PC-9 (cell line): ENCODE results near the gene C1orf21. TPM values are rescaled to one million over a fixed set of nuclear protein-coding genes. Genes with fewer than 3 reads are reported as not detected.

ENCODE experiments used
- BruUV-seq: library from RNA; stranded (reverse); fragments of 400-500 nt; replicated peaks from 2 replicates; lab custom pipeline; 2021; lab: Mats Ljungman, UMichigan
- CTCF ChIA-PET: fragments of 300-600 bp; sonication (Branson Sonifier 250); formaldehyde crosslinking; loops from one replicate; lab custom pipeline; 2022; ENCODE audit warnings: antibody characterized with exemption; lab: Charles Lee
- POLR2A ChIA-PET: fragments of 300-600 bp; sonication (Branson Sonifier 250); formaldehyde crosslinking; loops from one replicate; lab custom pipeline; 2022; ENCODE audit warnings: antibody characterized with exemption; ENCODE audit not compliant: unreplicated experiment; lab: Charles Lee
- DNase-seq, 2 experiments: peaks; one replicate each; pipeline versions ENCODE4 v3.0.0 to v3.0.0-alpha.2; 2015 to 2022; ENCODE audit warnings: mixed read lengths in 1 of 2
- H2AFZ ChIP-seq: fragments of 200-600 bp; sonication (generic); 2 replicates; pipeline ENCODE4 v1.8.1; 2017; ENCODE audit warnings: antibody characterized with exemption
- H3F3A ChIP-seq: fragments of 200-600 bp; sonication (generic); 2 replicates; pipeline ENCODE4 v1.8.1; 2017; ENCODE audit warnings: antibody characterized with exemption, mild to moderate bottlenecking, low read depth; ENCODE audit not compliant: insufficient read depth
- H3K27ac ChIP-seq: fragments of 200-600 bp; sonication (generic); 2 replicates; pipeline ENCODE4 v1.6.1; 2016; ENCODE audit warnings: mixed run types
- H3K27me3 ChIP-seq: fragments of 200-600 bp; sonication (generic); 2 replicates; pipeline ENCODE4 v1.6.1; 2016; ENCODE audit warnings: low read depth, mixed run types; ENCODE audit not compliant: insufficient read depth
- H3K36me3 ChIP-seq: fragments of 200-600 bp; sonication (generic); 2 replicates; pipeline ENCODE4 v1.6.1; 2016; ENCODE audit warnings: low read depth, mixed run types
- H3K4me1 ChIP-seq: fragments of 200-600 bp; sonication (generic); replicated peaks from 2 replicates; pipeline ENCODE4 v1.6.1; 2016; ENCODE audit warnings: mixed run types; ENCODE audit not compliant: insufficient read depth
- H3K4me2 ChIP-seq: fragments of 200-600 bp; sonication (generic); 2 replicates; pipeline ENCODE4 v1.6.1; 2017; ENCODE audit warnings: mixed run types
- H3K4me3 ChIP-seq: fragments of 200-600 bp; sonication (generic); 2 replicates; pipeline ENCODE4 v1.6.1; 2016; ENCODE audit warnings: mixed run types
- H3K79me2 ChIP-seq: fragments of 200-600 bp; sonication (generic); 2 replicates; pipeline ENCODE4 v1.6.1; 2017; ENCODE audit warnings: low read depth, mixed run types
- H3K9me2 ChIP-seq: fragments of 200-600 bp; sonication (generic); 2 replicates; pipeline ENCODE4 v1.8.1; 2017; ENCODE audit warnings: mild to moderate bottlenecking; ENCODE audit not compliant: insufficient read depth
- H3K9me3 ChIP-seq: fragments of 200-600 bp; sonication (generic); 2 replicates; pipeline ENCODE4 v1.8.1; 2016; ENCODE audit warnings: low read depth; ENCODE audit not compliant: insufficient read depth
- H4K20me1 ChIP-seq: fragments of 200-600 bp; sonication (generic); 2 replicates; pipeline ENCODE4 v1.8.1; 2017; ENCODE audit not compliant: insufficient read depth
- EZH2 ChIP-seq: fragments of 200-600 bp; sonication (generic); IDR thresholded peaks from 2 replicates; pipeline ENCODE4 v1.8.0; 2017; ENCODE audit warnings: antibody characterized with exemption, low read depth
- intact Hi-C: fragments of 100-400 bp; cut with micrococcal nuclease; formaldehyde crosslinking; loops from one replicate; pipeline ENCODE4 v1.10.0; 2022; ENCODE audit not compliant: unreplicated experiment
- total RNA-seq: library from RNA; stranded (reverse); gene quantifications from 2 replicates; pipeline ENCODE4 v1.2.3, GENCODE V29; 2021
- TF ChIP-seq, protein P1 (sequence below): fragments of 200-600 bp; sonication (generic); conservative IDR thresholded peaks from 2 replicates; pipeline ENCODE4 v1.6.1; 2017; ENCODE audit warnings: mixed run types, antibody characterized with exemption, mild to moderate bottlenecking, moderate library complexity

C1orf21 gene
- total RNA-seq, 1 experiment from 2014 or later = 13.8 TPM

DNA sequence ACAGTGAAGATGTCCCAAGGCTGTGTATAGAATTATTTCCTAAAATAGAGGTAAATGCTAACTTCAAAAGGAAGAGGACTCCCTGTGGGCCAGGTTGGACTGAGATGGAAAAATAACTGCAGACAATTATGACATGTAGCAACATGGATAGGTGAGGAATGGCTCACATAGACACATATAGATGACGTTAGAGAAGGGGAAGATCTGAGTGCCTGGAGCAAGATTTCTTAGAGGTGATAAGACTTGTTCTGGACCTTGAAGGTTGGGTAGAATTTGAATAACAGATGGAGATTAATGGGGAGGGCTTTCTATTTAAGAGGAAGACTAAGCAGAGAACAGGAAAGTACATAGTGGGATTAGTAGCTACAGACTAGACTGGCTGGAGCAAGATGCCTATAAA is 76.9 kb downstream of the C1orf21 start:
- no peaks in the 10 kb centered on the region for H3K79me2 ChIP-seq
- no peaks in the 10 kb centered on the region for H3K27me3 ChIP-seq
- no peak overlapping the region for H3K4me3 ChIP-seq
- H3K4me2 ChIP-seq = no peak overlapping the region
- H3K27ac ChIP-seq = no peak overlapping the region
- no peak for DNase-seq
- no peak overlapping the region for H2AFZ ChIP-seq
- H4K20me1 ChIP-seq = no peaks in the 10 kb centered on the region
- POLR2A ChIA-PET = no interaction called here
- CTCF ChIA-PET = no interaction called here
- TF ChIP-seq, protein P1, sequence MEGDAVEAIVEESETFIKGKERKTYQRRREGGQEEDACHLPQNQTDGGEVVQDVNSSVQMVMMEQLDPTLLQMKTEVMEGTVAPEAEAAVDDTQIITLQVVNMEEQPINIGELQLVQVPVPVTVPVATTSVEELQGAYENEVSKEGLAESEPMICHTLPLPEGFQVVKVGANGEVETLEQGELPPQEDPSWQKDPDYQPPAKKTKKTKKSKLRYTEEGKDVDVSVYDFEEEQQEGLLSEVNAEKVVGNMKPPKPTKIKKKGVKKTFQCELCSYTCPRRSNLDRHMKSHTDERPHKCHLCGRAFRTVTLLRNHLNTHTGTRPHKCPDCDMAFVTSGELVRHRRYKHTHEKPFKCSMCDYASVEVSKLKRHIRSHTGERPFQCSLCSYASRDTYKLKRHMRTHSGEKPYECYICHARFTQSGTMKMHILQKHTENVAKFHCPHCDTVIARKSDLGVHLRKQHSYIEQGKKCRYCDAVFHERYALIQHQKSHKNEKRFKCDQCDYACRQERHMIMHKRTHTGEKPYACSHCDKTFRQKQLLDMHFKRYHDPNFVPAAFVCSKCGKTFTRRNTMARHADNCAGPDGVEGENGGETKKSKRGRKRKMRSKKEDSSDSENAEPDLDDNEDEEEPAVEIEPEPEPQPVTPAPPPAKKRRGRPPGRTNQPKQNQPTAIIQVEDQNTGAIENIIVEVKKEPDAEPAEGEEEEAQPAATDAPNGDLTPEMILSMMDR = no peak
- no peak for TF ChIP-seq EZH2
- intact Hi-C loops = no loop called here
- H3F3A ChIP-seq = no peaks in the 10 kb centered on the region
- BruUV-seq = no TSS peak
- no peaks in the 10 kb centered on the region for H3K36me3 ChIP-seq
- H3K9me2 ChIP-seq = 0 out of 2 replicates have a peak, but pooled peaks cover 4% of the 10 kb centered on the region
- no peaks in the 10 kb centered on the region for H3K9me3 ChIP-seq
- H3K4me1 ChIP-seq = no peaks in the 10 kb centered on the region

DNA sequence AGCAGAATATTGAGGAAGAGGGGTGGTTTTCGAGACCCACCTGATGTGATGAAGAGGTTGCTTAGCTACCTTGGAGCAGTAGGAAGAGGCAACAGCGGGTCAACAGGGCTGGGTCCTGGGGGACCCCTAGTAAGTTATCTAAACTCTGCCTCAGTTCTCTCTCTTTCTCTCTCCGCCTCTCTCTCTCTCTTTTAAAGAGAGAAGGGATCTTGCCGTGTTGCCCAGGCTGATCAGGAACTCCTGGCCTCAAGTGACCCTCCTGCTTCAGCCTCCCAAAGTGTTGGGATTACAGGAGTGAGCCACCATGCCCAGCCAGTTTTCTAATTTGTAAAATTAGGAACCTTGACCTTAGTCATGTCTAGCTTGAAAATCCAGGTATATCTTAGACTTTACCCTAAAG is 77.9 kb downstream of the C1orf21 start:
- H2AFZ ChIP-seq = no peak overlapping the region
- CTCF ChIA-PET = no interaction called here

DNA sequence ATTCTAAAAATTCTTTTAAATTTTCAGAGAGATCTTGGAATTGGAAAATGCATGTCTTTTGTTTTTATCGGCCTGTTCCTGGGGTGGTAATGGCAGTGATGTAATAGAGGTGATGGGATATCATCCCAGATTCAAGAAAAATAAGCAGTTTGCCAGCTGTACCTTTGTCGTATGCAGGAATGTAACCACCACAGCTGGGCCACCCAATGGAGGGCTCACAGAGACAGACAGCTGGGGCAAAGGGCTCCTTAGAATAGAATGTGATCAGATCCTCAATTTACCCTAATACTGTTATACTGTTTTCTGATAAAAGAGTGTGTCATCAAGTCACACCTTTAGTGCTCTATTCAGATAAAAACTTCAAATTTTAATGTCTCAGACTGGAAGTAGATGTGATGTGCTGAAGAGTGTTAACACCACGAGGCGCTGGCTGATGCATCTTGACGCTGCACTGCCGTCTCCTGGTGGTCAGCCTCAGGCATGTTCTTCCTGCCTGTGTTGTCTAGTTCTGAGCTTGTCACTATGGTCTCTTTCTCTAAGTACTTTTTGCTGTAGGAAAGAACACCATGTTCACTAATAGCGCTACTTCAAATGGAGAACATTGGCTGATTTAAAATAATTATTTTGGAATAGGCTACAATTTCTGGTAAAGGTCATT is 78.8 kb downstream of the C1orf21 start:
- 0 out of 2 replicates have a peak, but pooled peaks cover 4% of the 10 kb centered on the region for H3K9me2 ChIP-seq
- H3K4me2 ChIP-seq = no peak overlapping the region
- no peaks in the 10 kb centered on the region for H3K4me1 ChIP-seq
- no peaks in the 10 kb centered on the region for H4K20me1 ChIP-seq
- no peak overlapping the region for H3K4me3 ChIP-seq
- ChIA-PET CTCF (no interaction called here), POLR2A (no interaction called here)
- no peaks in the 10 kb centered on the region for H3K36me3 ChIP-seq
- H3K27me3 ChIP-seq = no peaks in the 10 kb centered on the region
- no peaks in the 10 kb centered on the region for H3K9me3 ChIP-seq
- BruUV-seq = no TSS peak
- H3K27ac ChIP-seq = no peak overlapping the region
- intact Hi-C loops = no loop called here
- no peak overlapping the region for H2AFZ ChIP-seq
- H3F3A ChIP-seq = no peaks in the 10 kb centered on the region
- no peak for DNase-seq
- no peaks in the 10 kb centered on the region for H3K79me2 ChIP-seq
- TF ChIP-seq, protein P1 = no peak
- TF ChIP-seq EZH2 = no peak

More for the DNA sequence above, 77.9 kb downstream of the C1orf21 start:
- Histone ChIP-seq H3K36me3 (no peaks in the 10 kb centered on the region), H3F3A (no peaks in the 10 kb centered on the region), H3K27ac (no peak overlapping the region), H4K20me1 (no peaks in the 10 kb centered on the region), H3K4me3 (no peak overlapping the region), H3K79me2 (no peaks in the 10 kb centered on the region), H3K4me1 (no peaks in the 10 kb centered on the region), H3K9me3 (no peaks in the 10 kb centered on the region), H3K27me3 (no peaks in the 10 kb centered on the region), H3K4me2 (no peak overlapping the region), H3K9me2 (0 out of 2 replicates have a peak, but pooled peaks cover 4% of the 10 kb centered on the region)
- BruUV-seq = no TSS peak
- POLR2A ChIA-PET = no interaction called here
- no peak for TF ChIP-seq EZH2
- TF ChIP-seq, protein P1 = no peak
- no peak for DNase-seq
- intact Hi-C loops = no loop called here
